Tibial nerve (tissue), 4 donors: Measurements from ENCODE around the gene POLG. TPM values are rescaled to one million over a fixed set of nuclear protein-coding genes. Genes with fewer than 3 reads are reported as not detected.
A peak's percentile ranks its signal among the peaks of the same experiment; 100 is the strongest.

Experiments used
- DNase-seq, 2 donors: peaks; one replicate each; pipeline ENCODE4 v3.0.0-alpha.2; 2019; ENCODE audit warnings: low spot score in 2 of 2
- H3K27ac ChIP-seq, 4 donors: fragments of 200-600 bp; sonication (generic) in 3 of 4; one replicate each; pipeline ENCODE4 v1.5.1; 2017 to 2019; ENCODE audit warnings: mild to moderate bottlenecking in 1 of 4
- H3K27me3 ChIP-seq, 2 donors: fragments of 200-600 bp; sonication (generic) in 1 of 2; one replicate each; pipeline versions ENCODE4 v1.5.1 to v1.6.0; 2017 to 2019
- H3K36me3 ChIP-seq, 3 donors: fragments of 200-600 bp; sonication (generic); one replicate each; pipeline ENCODE4 v1.5.1; 2018 to 2019
- H3K4me1 ChIP-seq, 4 donors: fragments of 200-600 bp; sonication (generic) in 3 of 4; one replicate each; pipeline ENCODE4 v1.5.1; 2017 to 2019
- H3K4me3 ChIP-seq, 4 donors: fragments of 200-600 bp; sonication (generic) in 3 of 4; one replicate each; pipeline ENCODE4 v1.5.1; 2017 to 2019; ENCODE audit warnings: mild to moderate bottlenecking in 1 of 4, moderate library complexity in 1 of 4
- H3K9me3 ChIP-seq, 4 donors: fragments of 200-600 bp; sonication (generic) in 3 of 4; one replicate each; pipeline ENCODE4 v1.5.1; 2017 to 2019
- EP300 ChIP-seq, 2 donors: sonication (generic); formaldehyde crosslinking; IDR thresholded peaks; one replicate each; pipeline ENCODE4 v1.6.1; 2017; ENCODE audit warnings: antibody characterized with exemption in 2 of 2, mild to moderate bottlenecking in 1 of 2
- POLR2A ChIP-seq, 2 donors: fragments of 450-650 bp; IDR thresholded peaks; one replicate each; pipeline ENCODE4 v1.6.1; 2017; ENCODE audit warnings: antibody characterized with exemption in 2 of 2, mild to moderate bottlenecking in 2 of 2, moderate library complexity in 2 of 2
- WGBS, 2 donors: methylation state at CpG; one replicate each; pipeline ENCODE4 v1.1.5; 2018; 5-methylcytosine and 5-hydroxymethylcytosine counted together
- total RNA-seq, 4 donors: library from RNA; depleted of rRNA; stranded (reverse); fragments of >200 nt; gene quantifications; one replicate each; pipeline ENCODE4 v1.1.0, GENCODE V29; 2016
- TF ChIP-seq, protein P1 (sequence below), 5 experiments: fragments of 200-600 bp in 3 of 5; fragments of 450-650 bp in 2 of 5; sonication (generic) in 3 of 5; IDR thresholded peaks; one replicate each; pipeline ENCODE4 v1.5.1; 2016 to 2019; ENCODE audit warnings: antibody characterized with exemption in 5 of 5, mild to moderate bottlenecking in 3 of 5, moderate library complexity in 2 of 5

Gene POLG
- total RNA-seq, 4 donors from 2014 or later = 76.9 to 113 (median 103) TPM

DNA sequence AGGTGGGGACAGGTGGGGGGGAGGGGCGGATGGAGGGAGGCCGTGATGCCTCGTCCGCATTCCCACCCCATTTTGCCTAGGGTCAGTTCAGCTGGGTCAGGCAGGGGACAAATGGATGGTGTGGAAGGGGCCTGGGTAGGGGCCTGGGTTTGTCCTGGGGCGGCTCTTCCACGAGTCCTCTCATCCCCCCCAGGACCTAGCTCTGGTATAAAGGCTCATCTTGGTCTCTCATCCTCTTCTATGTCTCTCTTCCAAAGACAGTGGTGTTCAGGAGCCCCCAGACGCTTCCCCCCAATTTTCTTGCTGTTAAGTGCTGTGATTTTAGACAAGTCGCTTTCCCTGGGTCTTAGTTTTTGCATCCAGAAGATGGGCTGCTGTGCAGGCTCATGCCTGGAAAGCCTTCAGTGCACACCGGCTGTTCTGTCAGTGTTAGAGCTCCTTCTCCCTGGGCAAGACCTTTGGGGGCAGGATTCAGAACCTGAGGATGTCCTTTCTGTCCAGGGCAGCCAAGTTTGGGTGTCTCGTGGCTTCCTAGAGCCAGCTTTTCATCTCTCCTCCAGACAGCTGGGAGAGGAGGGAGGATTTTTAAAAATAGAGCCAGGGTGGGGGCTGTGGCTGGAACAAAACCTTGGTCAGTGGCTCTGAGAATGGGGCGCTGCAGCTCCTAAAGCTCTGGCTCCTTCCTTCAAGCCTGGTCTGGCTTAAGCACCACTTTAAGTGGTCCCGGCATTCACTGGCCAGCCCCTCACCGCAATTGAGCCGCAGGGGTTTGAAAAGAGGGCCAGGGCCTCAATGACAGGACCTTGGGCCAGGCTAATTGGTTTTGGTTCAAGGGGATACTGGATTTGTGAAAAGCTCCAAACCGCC lies 37.7 kb upstream of the POLG start:
- no peak for DNase-seq
- peaks cover 0 to 28% (median 7%) of the 10 kb centered on the region in 4 donors for H3K4me1 ChIP-seq
- WGBS, 2 donors = 13 to 23% methylated on average over 15 of the region's 15 CpGs
- TF ChIP-seq POLR2A (IDR thresholded peaks at IDR 0.05) = no peak
- TF ChIP-seq, protein P1, sequence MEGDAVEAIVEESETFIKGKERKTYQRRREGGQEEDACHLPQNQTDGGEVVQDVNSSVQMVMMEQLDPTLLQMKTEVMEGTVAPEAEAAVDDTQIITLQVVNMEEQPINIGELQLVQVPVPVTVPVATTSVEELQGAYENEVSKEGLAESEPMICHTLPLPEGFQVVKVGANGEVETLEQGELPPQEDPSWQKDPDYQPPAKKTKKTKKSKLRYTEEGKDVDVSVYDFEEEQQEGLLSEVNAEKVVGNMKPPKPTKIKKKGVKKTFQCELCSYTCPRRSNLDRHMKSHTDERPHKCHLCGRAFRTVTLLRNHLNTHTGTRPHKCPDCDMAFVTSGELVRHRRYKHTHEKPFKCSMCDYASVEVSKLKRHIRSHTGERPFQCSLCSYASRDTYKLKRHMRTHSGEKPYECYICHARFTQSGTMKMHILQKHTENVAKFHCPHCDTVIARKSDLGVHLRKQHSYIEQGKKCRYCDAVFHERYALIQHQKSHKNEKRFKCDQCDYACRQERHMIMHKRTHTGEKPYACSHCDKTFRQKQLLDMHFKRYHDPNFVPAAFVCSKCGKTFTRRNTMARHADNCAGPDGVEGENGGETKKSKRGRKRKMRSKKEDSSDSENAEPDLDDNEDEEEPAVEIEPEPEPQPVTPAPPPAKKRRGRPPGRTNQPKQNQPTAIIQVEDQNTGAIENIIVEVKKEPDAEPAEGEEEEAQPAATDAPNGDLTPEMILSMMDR (IDR thresholded peaks at IDR 0.05) = no peak
- H3K27me3 ChIP-seq = peaks cover 0 to 98% of the 10 kb centered on the region in 2 donors
- H3K27ac ChIP-seq = no peak overlapping the region
- H3K9me3 ChIP-seq = no peaks in the 10 kb centered on the region
- no peaks in the 10 kb centered on the region for H3K36me3 ChIP-seq
- H3K4me3 ChIP-seq = no peak overlapping the region

DNA sequence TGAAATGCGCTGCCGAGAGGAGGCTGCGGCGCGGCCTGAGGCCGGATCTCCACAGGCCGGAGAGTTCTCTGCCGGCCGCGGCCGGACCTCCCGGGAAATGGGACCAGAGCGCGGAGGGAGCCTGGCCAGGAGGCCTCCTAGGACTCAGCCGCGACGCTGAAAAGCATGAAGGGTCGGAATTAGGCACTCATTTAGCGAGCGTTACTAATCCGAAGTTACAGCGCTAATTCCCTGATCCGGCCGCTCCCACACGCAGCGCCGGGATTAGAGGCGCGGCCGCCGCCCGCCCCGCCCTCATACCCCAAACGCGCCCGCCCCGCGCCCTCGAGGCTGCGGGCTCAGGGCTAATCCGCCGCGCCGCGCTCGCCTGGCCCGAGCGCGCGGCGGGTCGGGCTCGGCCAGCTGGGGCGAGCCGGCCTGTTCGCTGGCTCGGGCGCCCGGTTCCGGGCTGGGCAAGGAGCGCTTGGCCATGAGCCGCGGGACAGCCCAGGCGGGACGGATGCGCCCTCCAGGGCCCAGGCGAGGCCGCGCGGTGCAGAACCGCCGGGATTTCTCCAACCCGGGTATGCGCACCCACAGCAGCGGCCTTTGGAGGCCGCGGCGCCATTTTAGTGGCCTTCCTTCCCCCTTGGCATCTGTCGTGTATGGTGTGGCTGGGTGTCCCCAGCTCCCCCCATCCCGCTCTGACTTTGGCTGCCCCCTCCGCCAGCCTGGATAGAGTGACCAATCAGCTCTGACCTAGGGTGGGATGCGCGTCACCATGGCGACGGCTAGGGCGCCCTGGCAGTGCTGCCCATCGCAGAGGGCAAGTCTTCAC lies 36.8 kb upstream of the POLG start:
- no peak for TF ChIP-seq EP300 (IDR thresholded peaks at IDR 0.05)
- TF ChIP-seq, protein P1 (IDR thresholded peaks at IDR 0.05) = no peak
- no peak for TF ChIP-seq POLR2A (IDR thresholded peaks at IDR 0.05)
- Histone ChIP-seq H3K27me3 (peaks cover 0 to 98% of the 10 kb centered on the region in 2 donors), H3K4me3 (peak overlapping the region in 1 of 4 donors; percentile 40), H3K36me3 (no peaks in the 10 kb centered on the region), H3K27ac (no peak overlapping the region), H3K4me1 (peaks cover 0 to 33% (median 8%) of the 10 kb centered on the region in 4 donors), H3K9me3 (no peaks in the 10 kb centered on the region)
- 1 to 3% methylated on average over 37 to 66 of the region's 87 CpGs for WGBS, 2 donors
- DNase-seq = no peak

DNA sequence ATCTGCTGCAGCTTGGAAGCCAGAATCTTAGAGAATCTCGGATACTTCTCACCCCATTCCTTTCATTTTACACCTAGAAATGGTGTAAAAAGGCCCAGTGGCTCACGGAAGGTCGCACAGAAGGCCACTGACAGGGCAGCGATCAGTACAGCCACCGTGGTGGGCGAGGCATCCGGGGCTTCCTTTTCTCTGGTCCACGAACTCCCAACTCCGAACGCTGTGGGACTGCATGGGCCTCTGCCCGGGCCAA lies 36.3 kb upstream of the POLG start:
- no peak for DNase-seq
- no peak overlapping the region for H3K27ac ChIP-seq
- H3K27me3 ChIP-seq = peaks cover 0 to 98% of the 10 kb centered on the region in 2 donors
- no peaks in the 10 kb centered on the region for H3K36me3 ChIP-seq
- H3K4me1 ChIP-seq = peaks cover 0 to 33% (median 8%) of the 10 kb centered on the region in 4 donors
- TF ChIP-seq POLR2A (IDR thresholded peaks at IDR 0.05) (no peak), EP300 (IDR thresholded peaks at IDR 0.05) (no peak)
- H3K4me3 ChIP-seq = peak overlapping the region in 1 of 4 donors; percentile 40
- 1 to 3% methylated on average over 8 to 11 of the region's 11 CpGs for WGBS, 2 donors
- H3K9me3 ChIP-seq = no peaks in the 10 kb centered on the region

DNA sequence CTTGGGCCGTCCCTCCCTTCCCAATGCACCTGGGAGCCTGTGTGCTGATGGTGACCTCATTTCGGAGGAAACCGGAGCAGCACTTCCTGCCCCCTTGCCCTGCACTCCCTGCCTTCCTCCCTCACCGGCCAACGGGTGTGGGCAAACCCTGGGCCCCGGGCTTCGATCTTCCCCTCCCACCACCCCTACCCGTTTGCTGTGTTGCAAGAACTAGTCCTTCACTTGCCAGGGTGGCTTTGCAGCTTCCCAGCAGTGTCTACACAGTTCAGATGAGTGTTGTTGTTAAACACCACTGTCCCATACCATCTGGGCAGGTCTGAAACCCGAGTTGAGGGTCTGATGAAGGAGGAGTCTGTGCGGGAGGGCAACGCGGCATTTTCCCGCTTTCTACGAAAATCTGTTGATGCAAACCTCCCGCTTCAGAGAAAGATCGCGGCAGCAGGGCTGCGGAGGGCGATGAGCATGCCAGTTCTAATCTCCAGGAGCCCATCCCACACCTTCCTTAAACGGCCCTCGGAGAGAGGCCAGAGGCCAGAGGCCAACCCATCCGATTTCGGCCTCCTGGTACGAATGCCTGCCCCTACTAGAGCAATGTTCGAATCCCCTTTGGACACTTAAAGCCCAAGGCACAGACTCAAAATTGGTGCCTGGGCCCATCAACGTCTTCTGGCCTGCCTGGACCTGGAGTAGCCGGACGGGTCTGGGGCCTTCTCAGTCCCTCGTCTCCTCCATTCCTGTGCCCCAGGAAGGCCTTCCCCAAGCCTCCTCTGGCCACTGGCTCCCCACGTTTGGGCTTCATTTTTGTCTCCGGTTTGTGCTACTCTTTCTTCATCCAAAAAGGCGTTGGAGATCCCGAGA lies 35.7 kb upstream of the POLG start:
- whole genome bisulfite sequencing, 2 donors = 6 to 11% methylated on average over 27 to 33 of the region's 33 CpGs

More for the DNA sequence above, 35.7 kb upstream of the POLG start:
- no peak for DNase-seq
- TF ChIP-seq, protein P1 (IDR thresholded peaks at IDR 0.05) = no peak
- no peak for TF ChIP-seq POLR2A (IDR thresholded peaks at IDR 0.05)
- TF ChIP-seq EP300 (IDR thresholded peaks at IDR 0.05) = no peak
- Histone ChIP-seq H3K4me1 (peaks cover 0 to 33% (median 8%) of the 10 kb centered on the region in 4 donors), H3K4me3 (no peak overlapping the region), H3K27me3 (peaks cover 0 to 98% of the 10 kb centered on the region in 2 donors), H3K36me3 (no peaks in the 10 kb centered on the region), H3K9me3 (no peaks in the 10 kb centered on the region), H3K27ac (no peak overlapping the region)
